Right kidney (tissue), 9 donors: ENCODE results near the gene TMPRSS11A.

Source experiments
- DNase-seq: peaks from one replicate; pipeline ENCODE4 v3.0.0-alpha.2; 2016
- long read RNA-seq, 8 donors: transcript quantifications; one replicate each; lab custom pipeline, GENCODE V29; 2026

Gene TMPRSS11A
- long read RNA-seq, donor 1: 0 reads
- long read RNA-seq, donor 2: 0 reads
- long read RNA-seq, donor 3: 0 reads
- long read RNA-seq, donor 4: 0 reads
- long read RNA-seq, donor 5: 0 reads
- long read RNA-seq, donor 6: 0 reads
- long read RNA-seq, donor 7: 0 reads
- long read RNA-seq, donor 8: 0 reads

GRCh38 chr4:67963356-67963755, at the start of gene TMPRSS11A:
TMPRSS11A (minus strand) TSS chr4:67963493; CDS start chr4:67963393, 100 bp downstream.
- no peak for DNase-seq

GRCh38 chr4:68011684-68012083, 48.4 kb upstream of the TMPRSS11A start:
- DNase-seq: no peak

- DNase-seq: no peak
Measured at GRCh38 chr4:68002906-68003305, 39.6 kb upstream of the TMPRSS11A start.

GRCh38 chr4:67996127-67996526, 32.8 kb upstream of the TMPRSS11A start:
- no peak for DNase-seq

DNA sequence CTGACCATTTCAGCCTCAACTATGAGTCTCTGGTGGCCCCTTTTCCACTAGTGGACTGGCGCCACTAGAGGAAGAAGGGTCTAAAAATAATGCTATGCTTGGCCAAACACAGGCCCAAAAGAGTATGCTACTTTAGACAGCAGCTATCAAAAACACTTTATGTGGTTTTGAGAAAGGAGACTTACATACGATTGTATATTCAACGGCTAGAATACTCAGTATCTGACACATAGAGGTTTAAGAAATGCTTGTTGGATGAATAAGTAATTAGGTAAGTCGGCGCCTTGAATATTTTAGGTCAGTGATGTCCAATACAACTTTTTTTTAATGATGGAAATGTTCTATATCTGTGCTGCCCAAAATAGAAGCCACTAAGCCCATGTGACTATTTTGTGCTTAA, 25.7 kb upstream of the TMPRSS11A start:
- no peak for DNase-seq

- DNase-seq: no peak
Measured at GRCh38 chr4:67983333-67983732, 20.0 kb upstream of the TMPRSS11A start.

DNA sequence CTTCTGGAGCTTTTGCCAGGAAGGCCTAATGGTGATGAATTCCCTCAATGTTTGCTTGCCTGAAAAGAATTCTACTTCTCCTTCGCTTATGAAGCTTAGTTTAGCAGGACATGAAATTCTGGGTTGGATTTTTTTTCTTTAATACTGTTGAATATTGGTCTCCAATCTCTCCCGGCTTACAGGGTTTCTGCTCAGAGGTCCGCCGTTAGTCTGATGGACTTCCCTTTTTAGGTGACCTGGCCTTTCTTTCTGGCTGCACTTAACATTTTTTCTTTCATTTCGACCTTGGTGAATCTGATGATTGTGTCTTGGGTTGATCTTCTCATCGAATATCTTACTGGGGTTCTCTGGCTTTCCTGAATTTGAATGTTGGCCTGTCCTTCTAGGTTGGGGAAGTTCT, 17.2 kb upstream of the TMPRSS11A start:
- DNase-seq: no peak

GRCh38 chr4:67973608-67974007, 10.3 kb upstream of the TMPRSS11A start:
- no peak for DNase-seq

GRCh38 chr4:67954890-67955289, 8.4 kb downstream of the TMPRSS11A start:
- no peak for DNase-seq

DNA sequence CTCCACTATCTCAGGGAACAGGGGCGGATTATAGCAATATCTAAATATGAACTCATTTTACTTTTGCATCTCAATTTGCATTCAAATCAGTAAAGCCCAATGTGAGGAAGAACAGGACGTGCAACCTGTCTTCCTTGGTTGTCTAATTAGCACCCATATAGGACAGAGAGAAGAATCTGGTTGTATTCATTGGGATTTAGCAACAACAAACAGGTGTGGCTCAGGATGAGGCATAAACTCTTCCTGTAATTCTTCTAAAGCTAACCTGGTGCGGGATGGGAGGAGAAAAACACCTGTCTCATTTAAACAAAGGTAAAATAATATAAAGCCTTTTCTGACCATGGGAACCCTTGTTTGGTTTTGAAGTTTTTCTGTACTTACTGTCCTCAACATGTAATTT, 22.2 kb downstream of the TMPRSS11A start:
- no peak for DNase-seq

DNA sequence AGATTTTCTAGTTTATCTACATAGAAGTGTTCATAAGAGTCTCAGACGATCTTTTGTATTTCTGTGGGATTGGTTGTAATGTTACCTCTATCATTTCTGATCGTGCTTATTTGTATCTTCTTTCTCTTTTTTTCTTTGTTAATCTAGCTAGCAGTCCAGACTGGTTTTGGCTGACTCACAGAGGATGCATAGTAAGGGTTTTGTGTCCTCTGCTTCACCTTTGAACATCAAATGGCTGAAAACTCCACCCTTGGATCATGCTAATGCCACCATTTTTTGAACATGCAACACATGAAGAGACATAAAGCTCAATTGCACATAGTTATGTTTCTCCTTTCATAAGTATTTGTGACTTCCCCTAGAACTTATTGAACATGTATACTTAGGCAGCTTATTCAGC, 22.8 kb downstream of the TMPRSS11A start:
- no peak for DNase-seq

- no peak for DNase-seq
Measured at GRCh38 chr4:67939195-67939594, 24.1 kb downstream of the TMPRSS11A start.

DNA sequence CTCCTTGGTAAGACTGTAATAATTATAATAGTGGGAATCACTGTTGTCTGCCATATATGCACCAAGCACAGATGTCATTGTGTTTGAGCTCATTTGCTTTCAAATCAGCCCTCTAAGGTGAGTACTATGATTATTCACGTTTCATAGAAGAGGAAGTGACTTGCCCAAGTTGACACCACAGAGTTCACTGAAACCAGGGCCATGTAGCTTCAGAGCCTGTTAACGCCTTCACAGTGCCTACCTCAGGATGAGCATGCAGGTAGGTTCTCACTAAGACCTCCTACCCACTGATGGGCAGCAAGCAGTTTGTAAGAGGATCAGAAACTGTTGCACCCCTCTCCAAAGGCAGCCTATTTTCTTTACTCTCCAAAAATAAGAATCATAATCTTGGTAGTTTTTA, 27.4 kb downstream of the TMPRSS11A start:
- no peak for DNase-seq

GRCh38 chr4:67934628-67935027, 28.7 kb downstream of the TMPRSS11A start:
- DNase-seq: no peak

GRCh38 chr4:67933755-67934154, 29.5 kb downstream of the TMPRSS11A start:
- DNase-seq: no peak

DNA sequence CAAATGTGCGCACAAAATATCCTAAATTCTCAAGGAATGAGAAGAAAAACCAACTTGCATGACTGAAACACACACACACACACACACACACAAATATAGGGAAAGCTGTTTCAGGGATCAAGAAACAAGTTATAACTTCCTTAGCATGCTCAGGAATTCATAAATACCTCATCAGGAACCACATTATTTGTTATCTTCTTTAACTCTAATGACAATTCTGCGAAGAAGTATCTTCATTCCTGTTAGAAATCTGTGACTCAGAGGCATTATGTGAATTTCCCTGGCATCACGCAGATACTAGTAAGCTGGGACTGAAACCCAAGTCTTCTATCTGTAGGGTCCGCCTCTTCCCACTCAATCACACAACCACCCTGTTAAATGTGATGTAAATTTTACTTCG, 30.3 kb downstream of the TMPRSS11A start:
- DNase-seq: no peak

GRCh38 chr4:67931256-67931655, 32.0 kb downstream of the TMPRSS11A start:
- DNase-seq: no peak

- no peak for DNase-seq
Measured at GRCh38 chr4:67929426-67929825, 33.9 kb downstream of the TMPRSS11A start.

DNA sequence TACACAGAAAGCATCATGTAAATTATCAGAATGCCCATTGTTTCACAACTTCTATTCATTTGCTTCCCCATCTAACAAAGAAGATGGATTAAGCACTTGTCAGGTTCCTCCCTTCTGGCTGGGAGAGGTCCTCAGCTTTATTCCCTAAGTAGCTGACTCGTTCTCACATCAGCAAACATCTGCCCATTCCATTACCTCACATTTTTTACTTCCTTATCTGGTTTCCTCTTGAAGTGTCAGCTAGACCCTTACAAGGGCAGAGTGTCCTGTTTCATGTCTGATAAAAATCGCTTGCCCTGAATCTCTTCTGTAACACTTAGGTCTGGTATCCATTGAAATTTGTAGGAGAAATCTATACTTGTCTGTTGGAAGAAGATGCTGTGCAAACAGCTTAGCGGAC, 34.7 kb downstream of the TMPRSS11A start:
- DNase-seq: no peak

DNA sequence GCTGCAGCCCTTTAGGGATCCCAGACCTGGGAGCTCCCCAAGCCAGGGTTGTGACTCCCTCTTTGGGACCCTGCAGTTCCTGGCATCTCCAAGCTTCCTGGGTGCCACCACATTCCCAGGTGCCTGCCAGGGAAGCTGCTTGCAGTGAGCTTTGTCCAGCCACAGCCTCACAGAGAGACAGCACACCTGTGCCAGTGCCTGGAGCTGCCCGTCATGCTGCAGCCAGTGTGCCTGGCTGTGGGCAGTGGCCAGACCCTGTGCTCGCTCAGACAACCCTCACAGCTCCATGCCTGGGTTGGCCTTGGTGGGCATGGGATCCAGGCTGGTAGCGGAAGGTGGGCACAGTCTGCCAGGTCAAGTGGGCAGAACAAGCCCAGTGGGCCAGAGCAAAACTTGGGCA, 36.0 kb downstream of the TMPRSS11A start:
- DNase-seq: no peak

GRCh38 chr4:67926485-67926884, 36.8 kb downstream of the TMPRSS11A start:
- DNase-seq: no peak

DNA sequence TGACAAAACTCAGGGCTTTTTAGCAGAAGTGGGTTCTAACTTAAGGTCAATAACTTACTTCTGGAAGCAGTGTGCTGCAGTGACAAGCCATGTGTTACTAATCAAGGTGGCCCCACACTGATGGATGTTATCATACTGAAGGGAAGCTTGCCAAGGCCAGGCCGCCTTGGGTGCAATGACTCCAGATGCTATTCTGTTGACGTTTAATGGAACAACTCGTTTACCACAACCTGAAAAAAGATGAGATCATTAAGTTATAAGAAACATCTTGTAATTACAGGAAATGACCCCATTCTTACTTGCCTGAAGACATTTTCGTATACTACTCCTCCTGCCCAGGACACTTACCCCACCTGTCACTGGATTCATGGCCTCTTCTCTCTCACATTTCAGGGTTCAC, 40.6 kb downstream of the TMPRSS11A start:
- DNase-seq: no peak

- DNase-seq: no peak
Measured at GRCh38 chr4:67918428-67918827, 44.9 kb downstream of the TMPRSS11A start.

GRCh38 chr4:67915400-67915966, 47.8 kb downstream of the TMPRSS11A start:
- no peak for DNase-seq

- DNase-seq: no peak
Measured at GRCh38 chr4:67912080-67912479, 51.2 kb downstream of the TMPRSS11A start.
